ENCODE measurements around the gene VSTM2L.

Gene VSTM2L

GRCh38 chr20:37882961-37883712 is 19.8 kb upstream of the VSTM2L start:
- Mint-ChIP-seq H3K9me3 (no peaks in the 10 kb centered on the region), H3K27ac (ENCODE audit: low read depth) (no peak overlapping the region)
- no peak for ATAC-seq (replicated peaks; ENCODE audit: extremely low read depth, poor library complexity, severe bottlenecking)

GRCh38 chr20:37885042-37885441 is 17.9 kb upstream of the VSTM2L start:
- H3K27me3 Mint-ChIP-seq = peaks cover 15% of the 10 kb centered on the region
- H3K4me1 Mint-ChIP-seq = no peaks in the 10 kb centered on the region
- DNase-seq (ENCODE audit: low spot score in 2 of 2) (no peak), ATAC-seq (replicated peaks; ENCODE audit: extremely low read depth, poor library complexity, severe bottlenecking) (no peak)
- H3K4me3 Mint-ChIP-seq = no peak overlapping the region
- H3K9me3 Mint-ChIP-seq = no peaks in the 10 kb centered on the region
- no peak overlapping the region for H3K27ac Mint-ChIP-seq (ENCODE audit: low read depth)
- H3K36me3 Mint-ChIP-seq (ENCODE audit: insufficient read depth) = no peaks in the 10 kb centered on the region

More at GRCh38 chr20:37882961-37883712, 19.8 kb upstream of the VSTM2L start:
- no peaks in the 10 kb centered on the region for H3K4me1 Mint-ChIP-seq
- H3K27me3 Mint-ChIP-seq = peaks cover 13% of the 10 kb centered on the region
- H3K36me3 Mint-ChIP-seq (ENCODE audit: insufficient read depth) = no peaks in the 10 kb centered on the region
- no peak overlapping the region for H3K4me3 Mint-ChIP-seq
- DNase-seq (ENCODE audit: low spot score in 2 of 2) = no peak

GRCh38 chr20:37885593-37886503 is 17.1 kb upstream of the VSTM2L start:
- no peaks in the 10 kb centered on the region for H3K36me3 Mint-ChIP-seq (ENCODE audit: insufficient read depth)
- peaks cover 15% of the 10 kb centered on the region for H3K27me3 Mint-ChIP-seq
- no peak overlapping the region for H3K4me3 Mint-ChIP-seq
- H3K4me1 Mint-ChIP-seq = no peaks in the 10 kb centered on the region
- no peak for DNase-seq (ENCODE audit: low spot score in 2 of 2)
- H3K27ac Mint-ChIP-seq (ENCODE audit: low read depth) = no peak overlapping the region
- no peak for ATAC-seq (replicated peaks; ENCODE audit: extremely low read depth, poor library complexity, severe bottlenecking)
- H3K9me3 Mint-ChIP-seq = no peaks in the 10 kb centered on the region

GRCh38 chr20:37886851-37887297 is 16.1 kb upstream of the VSTM2L start:
- DNase-seq (ENCODE audit: low spot score in 2 of 2) = no peak
- ATAC-seq (replicated peaks; ENCODE audit: extremely low read depth, poor library complexity, severe bottlenecking) = no peak
- Mint-ChIP-seq H3K9me3 (no peaks in the 10 kb centered on the region), H3K36me3 (ENCODE audit: insufficient read depth) (no peaks in the 10 kb centered on the region), H3K27me3 (peaks cover 15% of the 10 kb centered on the region), H3K4me1 (no peaks in the 10 kb centered on the region), H3K27ac (ENCODE audit: low read depth) (no peak overlapping the region), H3K4me3 (no peak overlapping the region)

- ATAC-seq (replicated peaks; ENCODE audit: extremely low read depth, poor library complexity, severe bottlenecking) (no peak), DNase-seq (ENCODE audit: low spot score in 2 of 2) (no peak)
- H3K4me1 Mint-ChIP-seq = no peaks in the 10 kb centered on the region
- no peak overlapping the region for H3K27ac Mint-ChIP-seq (ENCODE audit: low read depth)
- H3K4me3 Mint-ChIP-seq = no peak overlapping the region
- H3K9me3 Mint-ChIP-seq = no peaks in the 10 kb centered on the region
- peaks cover 15% of the 10 kb centered on the region for H3K27me3 Mint-ChIP-seq
- H3K36me3 Mint-ChIP-seq (ENCODE audit: insufficient read depth) = no peaks in the 10 kb centered on the region
These were observed 14.3 kb upstream of the VSTM2L start for GRCh38 chr20:37888641-37889040.

GRCh38 chr20:37890108-37890507 is 12.8 kb upstream of the VSTM2L start:
- Mint-ChIP-seq H3K9me3 (no peaks in the 10 kb centered on the region), H3K36me3 (ENCODE audit: insufficient read depth) (no peaks in the 10 kb centered on the region), H3K4me1 (no peaks in the 10 kb centered on the region), H3K4me3 (no peak overlapping the region), H3K27me3 (peaks cover 15% of the 10 kb centered on the region), H3K27ac (ENCODE audit: low read depth) (no peak overlapping the region)
- no peak for ATAC-seq (replicated peaks; ENCODE audit: extremely low read depth, poor library complexity, severe bottlenecking)
- DNase-seq (ENCODE audit: low spot score in 2 of 2) = no peak

- H3K36me3 Mint-ChIP-seq (ENCODE audit: insufficient read depth) = no peaks in the 10 kb centered on the region
- peaks cover 15% of the 10 kb centered on the region for H3K27me3 Mint-ChIP-seq
- no peak overlapping the region for H3K4me3 Mint-ChIP-seq
- no peaks in the 10 kb centered on the region for H3K4me1 Mint-ChIP-seq
- DNase-seq (ENCODE audit: low spot score in 2 of 2) (no peak), ATAC-seq (replicated peaks; ENCODE audit: extremely low read depth, poor library complexity, severe bottlenecking) (no peak)
- H3K27ac Mint-ChIP-seq (ENCODE audit: low read depth) = no peak overlapping the region
- H3K9me3 Mint-ChIP-seq = no peaks in the 10 kb centered on the region
These were observed 12.3 kb upstream of the VSTM2L start for GRCh38 chr20:37890643-37891042.

GRCh38 chr20:37892001-37892400 is 10.9 kb upstream of the VSTM2L start:
- no peak for ATAC-seq (replicated peaks; ENCODE audit: extremely low read depth, poor library complexity, severe bottlenecking)
- DNase-seq (ENCODE audit: low spot score in 2 of 2) = no peak

GRCh38 chr20:37893566-37894241 is 9.2 kb upstream of the VSTM2L start:
- Mint-ChIP-seq H3K4me3 (no peak overlapping the region), H3K4me1 (no peaks in the 10 kb centered on the region), H3K36me3 (ENCODE audit: insufficient read depth) (no peaks in the 10 kb centered on the region), H3K27ac (ENCODE audit: low read depth) (no peak overlapping the region), H3K9me3 (no peaks in the 10 kb centered on the region), H3K27me3 (no peaks in the 10 kb centered on the region)
- DNase-seq (ENCODE audit: low spot score in 2 of 2) (no peak), ATAC-seq (replicated peaks; ENCODE audit: extremely low read depth, poor library complexity, severe bottlenecking) (no peak)

More at GRCh38 chr20:37892001-37892400, 10.9 kb upstream of the VSTM2L start:
- H3K4me1 Mint-ChIP-seq = no peaks in the 10 kb centered on the region
- no peaks in the 10 kb centered on the region for H3K9me3 Mint-ChIP-seq
- peaks cover 13% of the 10 kb centered on the region for H3K27me3 Mint-ChIP-seq
- H3K4me3 Mint-ChIP-seq = no peak overlapping the region
- H3K27ac Mint-ChIP-seq (ENCODE audit: low read depth) = no peak overlapping the region
- H3K36me3 Mint-ChIP-seq (ENCODE audit: insufficient read depth) = no peaks in the 10 kb centered on the region

GRCh38 chr20:37894454-37894853 is 8.5 kb upstream of the VSTM2L start:
- no peak overlapping the region for H3K4me3 Mint-ChIP-seq
- no peaks in the 10 kb centered on the region for H3K9me3 Mint-ChIP-seq
- peaks cover 7% of the 10 kb centered on the region for H3K27me3 Mint-ChIP-seq
- H3K4me1 Mint-ChIP-seq = no peaks in the 10 kb centered on the region
- DNase-seq (ENCODE audit: low spot score in 2 of 2) = no peak
- H3K36me3 Mint-ChIP-seq (ENCODE audit: insufficient read depth) = no peaks in the 10 kb centered on the region
- ATAC-seq (replicated peaks; ENCODE audit: extremely low read depth, poor library complexity, severe bottlenecking) = no peak
- H3K27ac Mint-ChIP-seq (ENCODE audit: low read depth) = no peak overlapping the region

- Mint-ChIP-seq H3K27me3 (peaks cover 14% of the 10 kb centered on the region), H3K9me3 (no peaks in the 10 kb centered on the region), H3K36me3 (ENCODE audit: insufficient read depth) (no peaks in the 10 kb centered on the region), H3K4me3 (no peak overlapping the region), H3K27ac (ENCODE audit: low read depth) (no peak overlapping the region), H3K4me1 (no peaks in the 10 kb centered on the region)
- no peak for ATAC-seq (replicated peaks; ENCODE audit: extremely low read depth, poor library complexity, severe bottlenecking)
- DNase-seq (ENCODE audit: low spot score in 2 of 2) = no peak
These were observed 7.8 kb upstream of the VSTM2L start for GRCh38 chr20:37895166-37895565.

GRCh38 chr20:37896932-37897548 is 5.9 kb upstream of the VSTM2L start:
- peak overlapping the region; percentile 74 for H3K27ac Mint-ChIP-seq (ENCODE audit: low read depth)
- peaks cover 6% of the 10 kb centered on the region for H3K4me1 Mint-ChIP-seq
- peaks cover 33% of the 10 kb centered on the region for H3K27me3 Mint-ChIP-seq
- no peak for DNase-seq (ENCODE audit: low spot score in 2 of 2)
- no peaks in the 10 kb centered on the region for H3K36me3 Mint-ChIP-seq (ENCODE audit: insufficient read depth)
- H3K4me3 Mint-ChIP-seq = no peak overlapping the region
- ATAC-seq (replicated peaks; ENCODE audit: extremely low read depth, poor library complexity, severe bottlenecking) = no peak
- no peaks in the 10 kb centered on the region for H3K9me3 Mint-ChIP-seq

All from central memory CD8-positive, alpha-beta T cell (primary cell).